Body of pancreas (tissue), 4 donors: ENCODE measurements around the gene RASL10B. TPM values are rescaled to one million over a fixed set of nuclear protein-coding genes. Genes with fewer than 3 reads are reported as not detected.

ENCODE experiments used
- ATAC-seq: fragments of 150-250 bp; one replicate; pipeline ENCODE4 v1.9.1; 2016
- DNase-seq, 4 donors: peaks; one replicate each; pipeline ENCODE4 v3.0.0-alpha.2; 2019
- H3K27ac ChIP-seq, 4 donors: fragments of 200-600 bp; sonication (generic); 1 replicate in 3 of 4; 2 replicates in 1 of 4; pipeline versions ENCODE4 v1.5.1 to v1.6.1; 2016 to 2019; ENCODE audit warnings: mild to moderate bottlenecking in 1 of 4, mixed read lengths in 1 of 4, moderate library complexity in 1 of 4
- H3K27me3 ChIP-seq, 2 donors: fragments of 200-600 bp; sonication (generic); one replicate each; pipeline ENCODE4 v1.6.0; 2016; ENCODE audit warnings: mild to moderate bottlenecking in 1 of 2
- H3K36me3 ChIP-seq, 2 donors: fragments of 200-600 bp; sonication (generic); replicated peaks in 1 of 2; 2 replicates each; pipeline ENCODE4 v1.5.1; 2016; ENCODE audit warnings: low read depth in 2 of 2; ENCODE audit not compliant: insufficient read depth in 1 of 2
- H3K4me1 ChIP-seq: fragments of 200-600 bp; sonication (generic); one replicate; pipeline ENCODE4 v1.6.0; 2016
- H3K4me3 ChIP-seq, 2 donors: fragments of 200-600 bp; sonication (generic); 1 replicate in 1 of 2; 2 replicates in 1 of 2; pipeline ENCODE4 v1.5.1; 2016 to 2019
- H3K9me3 ChIP-seq, 3 donors: fragments of 200-600 bp; sonication (generic); 1 replicate in 2 of 3; 2 replicates in 1 of 3; pipeline ENCODE4 v1.5.1; 2016
- POLR2A ChIP-seq, 3 donors: fragments of 450-650 bp; IDR thresholded peaks; one replicate each; pipeline ENCODE4 v1.6.1; 2016; ENCODE audit warnings: antibody characterized with exemption in 3 of 3, mild to moderate bottlenecking in 2 of 3
- WGBS, 2 donors: methylation state at CpG; one replicate each; pipeline ENCODE4 v1.1.5; 2017; 5-methylcytosine and 5-hydroxymethylcytosine counted together
- intact Hi-C: fragments of 100-400 bp; cut with DNase I; formaldehyde crosslinking; loops from one replicate; pipeline ENCODE4 v1.15.1; 2023
- total RNA-seq, 2 donors: library from RNA; depleted of rRNA; stranded (reverse); fragments of >200 nt; gene quantifications; one replicate each; pipeline ENCODE4 v1.1.0, GENCODE V29; 2016
- TF ChIP-seq, protein P1 (sequence below), 7 experiments: fragments of 450-650 bp in 4 of 7; fragments of 200-600 bp in 3 of 7; sonication (generic) in 3 of 7; IDR thresholded peaks; one replicate each; pipeline ENCODE4 v1.5.1; 2016 to 2019; ENCODE audit warnings: antibody characterized with exemption in 7 of 7

Gene RASL10B
- total RNA-seq, 2 donors from 2014 or later, result 8.8 to 17.8 TPM

DNA sequence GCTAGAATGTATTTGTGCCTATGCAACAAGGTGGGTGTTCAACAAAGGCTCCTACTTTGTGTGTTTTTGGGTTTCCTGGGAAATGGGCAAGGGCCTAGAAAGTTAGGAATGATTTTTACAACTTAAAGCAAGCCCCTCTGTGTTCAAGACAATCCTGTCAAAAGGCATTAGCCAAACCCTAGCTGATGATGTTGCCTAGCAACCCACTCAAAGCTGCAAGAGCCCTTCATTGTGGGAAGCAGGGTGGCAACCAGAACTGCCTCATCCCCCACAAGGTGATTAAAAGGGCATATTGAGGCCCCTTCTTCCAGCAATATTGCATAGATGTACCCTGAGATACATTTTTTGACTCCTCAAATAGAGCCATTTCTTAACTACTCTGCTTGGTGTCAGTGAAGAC lies 16.0 kb upstream of the RASL10B start:
- Histone ChIP-seq H3K9me3 (no peaks in the 10 kb centered on the region), H3K36me3 (no peaks in the 10 kb centered on the region), H3K4me3 (no peak overlapping the region), H3K27me3 (no peaks in the 10 kb centered on the region), H3K4me1 (peaks cover 35% of the 10 kb centered on the region), H3K27ac (peak overlapping the region in 1 of 4 donors; percentile 71)
- ATAC-seq (no peak), DNase-seq (no peak)
- no peak for TF ChIP-seq POLR2A (IDR thresholded peaks at IDR 0.05)
- TF ChIP-seq, protein P1, sequence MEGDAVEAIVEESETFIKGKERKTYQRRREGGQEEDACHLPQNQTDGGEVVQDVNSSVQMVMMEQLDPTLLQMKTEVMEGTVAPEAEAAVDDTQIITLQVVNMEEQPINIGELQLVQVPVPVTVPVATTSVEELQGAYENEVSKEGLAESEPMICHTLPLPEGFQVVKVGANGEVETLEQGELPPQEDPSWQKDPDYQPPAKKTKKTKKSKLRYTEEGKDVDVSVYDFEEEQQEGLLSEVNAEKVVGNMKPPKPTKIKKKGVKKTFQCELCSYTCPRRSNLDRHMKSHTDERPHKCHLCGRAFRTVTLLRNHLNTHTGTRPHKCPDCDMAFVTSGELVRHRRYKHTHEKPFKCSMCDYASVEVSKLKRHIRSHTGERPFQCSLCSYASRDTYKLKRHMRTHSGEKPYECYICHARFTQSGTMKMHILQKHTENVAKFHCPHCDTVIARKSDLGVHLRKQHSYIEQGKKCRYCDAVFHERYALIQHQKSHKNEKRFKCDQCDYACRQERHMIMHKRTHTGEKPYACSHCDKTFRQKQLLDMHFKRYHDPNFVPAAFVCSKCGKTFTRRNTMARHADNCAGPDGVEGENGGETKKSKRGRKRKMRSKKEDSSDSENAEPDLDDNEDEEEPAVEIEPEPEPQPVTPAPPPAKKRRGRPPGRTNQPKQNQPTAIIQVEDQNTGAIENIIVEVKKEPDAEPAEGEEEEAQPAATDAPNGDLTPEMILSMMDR (IDR thresholded peaks at IDR 0.05), result no peak
- intact Hi-C loops, result no loop called here

DNA sequence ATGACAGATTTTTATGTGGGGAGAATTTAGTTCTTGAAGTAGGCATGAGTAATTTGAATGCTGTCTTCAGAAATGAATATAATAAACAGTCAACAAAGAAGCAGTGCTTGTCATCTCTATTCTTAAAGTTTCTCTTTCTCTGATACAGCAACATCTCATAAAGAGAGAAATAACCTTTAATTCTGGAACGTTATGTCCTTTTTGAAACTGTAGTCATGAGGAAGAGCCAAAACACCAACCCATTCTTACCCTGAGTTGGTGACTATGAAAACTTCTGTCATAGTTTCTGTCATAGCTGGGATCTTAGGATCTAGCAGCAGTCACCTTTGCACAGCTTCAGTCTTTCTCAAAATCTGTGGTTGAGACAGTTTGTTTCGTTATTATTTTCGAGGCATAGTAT lies 15.3 kb upstream of the RASL10B start:
- DNase-seq (no peak), ATAC-seq (no peak)
- Histone ChIP-seq H3K27ac (peak overlapping the region; percentile 12 to 71 (median 60)), H3K4me1 (peaks cover 35% of the 10 kb centered on the region), H3K36me3 (no peaks in the 10 kb centered on the region), H3K27me3 (no peaks in the 10 kb centered on the region), H3K9me3 (no peaks in the 10 kb centered on the region), H3K4me3 (no peak overlapping the region)
- TF ChIP-seq, protein P1 (IDR thresholded peaks at IDR 0.05), result no peak
- no peak for TF ChIP-seq POLR2A (IDR thresholded peaks at IDR 0.05)
- 81 to 84% methylated on average over 3 of the region's 3 CpGs for WGBS, 2 donors
- intact Hi-C loops, result no loop called here

DNA sequence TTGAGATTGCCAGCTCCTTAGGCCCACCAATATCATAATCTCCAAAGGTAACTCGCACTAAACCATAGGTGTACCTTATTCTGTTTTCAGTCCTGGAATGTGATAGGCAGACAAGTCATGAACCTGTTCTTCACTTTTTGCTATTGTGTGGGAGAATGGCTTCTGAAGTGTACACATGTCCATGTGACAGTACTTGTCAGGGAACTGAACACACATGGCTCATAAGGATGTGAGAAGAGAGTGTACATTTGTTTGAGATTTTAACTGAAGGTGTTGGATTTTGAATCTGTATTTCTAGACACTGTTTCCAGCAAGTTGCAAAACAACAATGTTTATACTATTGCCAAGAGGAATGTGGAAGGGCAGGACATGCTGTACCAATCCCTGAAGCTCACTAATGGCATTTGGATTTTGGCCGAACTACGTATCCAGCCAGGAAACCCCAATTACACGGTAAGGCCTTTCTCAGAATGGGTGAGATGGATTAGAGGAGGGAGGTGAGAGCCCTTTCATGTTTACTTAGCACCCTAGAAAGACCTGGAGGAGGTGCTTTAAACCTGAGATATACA lies 14.5 kb upstream of the RASL10B start:
- H3K4me1 ChIP-seq, result peaks cover 35% of the 10 kb centered on the region
- no peak overlapping the region for H3K4me3 ChIP-seq
- WGBS, 2 donors, result 62 to 63% methylated on average over 4 of the region's 4 CpGs
- intact Hi-C loops, result no loop called here
- H3K36me3 ChIP-seq, result no peaks in the 10 kb centered on the region
- no peaks in the 10 kb centered on the region for H3K9me3 ChIP-seq
- peak; percentile 26 to 67 (median 50) for DNase-seq
- TF ChIP-seq, protein P1 (IDR thresholded peaks at IDR 0.05), result no peak
- TF ChIP-seq POLR2A (IDR thresholded peaks at IDR 0.05), result no peak
- peak; percentile 78 for ATAC-seq
- no peaks in the 10 kb centered on the region for H3K27me3 ChIP-seq
- peak overlapping the region; percentile 57 to 71 (median 65) for H3K27ac ChIP-seq

DNA sequence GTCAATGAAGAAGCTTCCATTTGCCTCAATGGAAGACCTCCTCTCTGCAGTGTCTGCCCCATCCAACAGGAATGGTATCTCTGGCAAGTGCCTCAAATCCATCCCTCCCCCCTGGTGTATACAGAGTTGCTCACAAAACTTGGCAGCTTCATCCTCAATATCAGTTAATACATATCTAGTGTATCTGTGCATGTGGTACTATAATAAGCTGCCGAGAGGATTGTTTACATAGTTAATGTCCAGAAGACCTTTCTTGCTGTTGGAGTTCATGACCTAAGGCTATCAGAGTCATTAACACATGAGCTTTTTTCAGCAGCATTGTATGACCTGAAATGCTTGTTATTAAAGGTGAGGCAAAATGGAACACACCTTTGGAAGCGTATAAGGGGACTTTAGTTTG lies 14.0 kb upstream of the RASL10B start:
- ATAC-seq (peak; percentile 50), DNase-seq (no peak)
- Histone ChIP-seq H3K9me3 (no peaks in the 10 kb centered on the region), H3K4me3 (no peak overlapping the region), H3K27me3 (no peaks in the 10 kb centered on the region), H3K4me1 (peaks cover 31% of the 10 kb centered on the region), H3K27ac (peak overlapping the region; percentile 57 to 71 (median 65)), H3K36me3 (no peaks in the 10 kb centered on the region)
- no peak for TF ChIP-seq POLR2A (IDR thresholded peaks at IDR 0.05)
- TF ChIP-seq, protein P1 (IDR thresholded peaks at IDR 0.05), result no peak
- WGBS, 2 donors, result 30 to 35% methylated on average over 2 of the region's 2 CpGs
- intact Hi-C loops, result no loop called here

DNA sequence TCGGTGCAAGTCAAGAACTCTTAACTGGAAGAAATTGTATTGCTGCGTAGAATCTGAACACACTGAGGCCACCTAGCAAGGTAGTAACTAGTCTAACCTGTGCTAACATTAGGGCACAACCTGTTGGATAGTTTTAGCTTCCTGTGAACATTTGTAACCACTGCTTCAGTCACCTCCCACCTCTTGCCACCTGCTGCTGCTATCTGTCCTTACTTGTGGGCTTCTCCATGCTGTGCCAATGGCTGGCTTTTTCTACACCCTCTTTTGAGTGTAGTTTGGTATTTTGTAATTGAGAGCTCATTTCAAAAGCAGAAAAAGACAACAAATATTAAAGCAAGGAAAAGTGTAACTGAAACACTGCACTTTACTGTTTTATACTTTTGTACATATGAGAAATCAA lies 7.7 kb upstream of the RASL10B start:
- 95 to 100% methylated on average over 2 of the region's 2 CpGs for WGBS, 2 donors
- no peak overlapping the region for H3K27ac ChIP-seq
- DNase-seq, result no peak
- H3K4me3 ChIP-seq, result no peak overlapping the region
- no peak for ATAC-seq
- no peaks in the 10 kb centered on the region for H3K27me3 ChIP-seq
- intact Hi-C loops, result no loop called here
- H3K9me3 ChIP-seq, result no peaks in the 10 kb centered on the region
- H3K4me1 ChIP-seq, result peaks cover 15% of the 10 kb centered on the region
- peaks cover 0 to 15% of the 10 kb centered on the region in 2 donors for H3K36me3 ChIP-seq
- no peak for TF ChIP-seq POLR2A (IDR thresholded peaks at IDR 0.05)
- TF ChIP-seq, protein P1 (IDR thresholded peaks at IDR 0.05), result no peak
